ENCODE data around the gene ENO2. TPM values are rescaled to one million over a fixed set of nuclear protein-coding genes. Genes with fewer than 3 reads are reported as not detected.

The ENO2 gene
- total and polyA plus RNA-seq, 4 donors: 1.1 to 3.1 (median 1.4) TPM

DNA sequence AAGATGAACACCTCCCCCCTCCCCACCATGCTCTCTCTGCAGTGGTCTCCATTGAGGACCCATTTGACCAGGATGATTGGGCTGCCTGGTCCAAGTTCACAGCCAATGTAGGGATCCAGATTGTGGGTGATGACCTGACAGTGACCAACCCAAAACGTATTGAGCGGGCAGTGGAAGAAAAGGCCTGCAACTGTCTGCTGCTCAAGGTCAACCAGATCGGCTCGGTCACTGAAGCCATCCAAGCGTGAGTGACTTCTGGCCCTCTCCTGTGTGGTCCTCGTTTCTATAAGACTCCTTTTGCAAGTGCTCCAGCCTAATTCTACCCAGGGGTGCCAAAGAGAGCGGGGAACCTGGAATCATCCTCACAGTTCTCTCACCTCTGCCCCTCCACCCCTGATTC lies 7.2 kb downstream of the ENO2 start:
- Histone ChIP-seq H3K9me3 (ENCODE audit: control insufficient read depth in 4 of 4, low read length in 3 of 4) (no peaks in the 10 kb centered on the region), H3K27ac (ENCODE audit: low read depth in 1 of 2, low read length in 2 of 2) (no peak overlapping the region), H3K4me3 (ENCODE audit: low read depth in 1 of 3, low read length in 3 of 3) (no peak overlapping the region), H3K9ac (ENCODE audit: low read depth in 1 of 2, low read length in 2 of 2) (no peak overlapping the region), H3K27me3 (ENCODE audit: control insufficient read depth in 4 of 4, insufficient read depth in 4 of 4, low read length in 3 of 4) (no peaks in the 10 kb centered on the region), H3K4me1 (ENCODE audit: control insufficient read depth in 4 of 4, insufficient read depth in 4 of 4, low read length in 3 of 4) (peaks cover 8 to 31% (median 26%) of the 10 kb centered on the region in 4 donors), H3K36me3 (ENCODE audit: control insufficient read depth in 4 of 4, insufficient read depth in 3 of 4, low read depth in 1 of 4, low read length in 3 of 4) (no peaks in the 10 kb centered on the region)
- TF ChIP-seq TAF1 (conservative IDR thresholded peaks at IDR 0.05): no peak
- no peak for DNase-seq (ENCODE audit: low spot score)
- 75% methylated on average over 7 of the region's 7 CpGs for WGBS

DNA sequence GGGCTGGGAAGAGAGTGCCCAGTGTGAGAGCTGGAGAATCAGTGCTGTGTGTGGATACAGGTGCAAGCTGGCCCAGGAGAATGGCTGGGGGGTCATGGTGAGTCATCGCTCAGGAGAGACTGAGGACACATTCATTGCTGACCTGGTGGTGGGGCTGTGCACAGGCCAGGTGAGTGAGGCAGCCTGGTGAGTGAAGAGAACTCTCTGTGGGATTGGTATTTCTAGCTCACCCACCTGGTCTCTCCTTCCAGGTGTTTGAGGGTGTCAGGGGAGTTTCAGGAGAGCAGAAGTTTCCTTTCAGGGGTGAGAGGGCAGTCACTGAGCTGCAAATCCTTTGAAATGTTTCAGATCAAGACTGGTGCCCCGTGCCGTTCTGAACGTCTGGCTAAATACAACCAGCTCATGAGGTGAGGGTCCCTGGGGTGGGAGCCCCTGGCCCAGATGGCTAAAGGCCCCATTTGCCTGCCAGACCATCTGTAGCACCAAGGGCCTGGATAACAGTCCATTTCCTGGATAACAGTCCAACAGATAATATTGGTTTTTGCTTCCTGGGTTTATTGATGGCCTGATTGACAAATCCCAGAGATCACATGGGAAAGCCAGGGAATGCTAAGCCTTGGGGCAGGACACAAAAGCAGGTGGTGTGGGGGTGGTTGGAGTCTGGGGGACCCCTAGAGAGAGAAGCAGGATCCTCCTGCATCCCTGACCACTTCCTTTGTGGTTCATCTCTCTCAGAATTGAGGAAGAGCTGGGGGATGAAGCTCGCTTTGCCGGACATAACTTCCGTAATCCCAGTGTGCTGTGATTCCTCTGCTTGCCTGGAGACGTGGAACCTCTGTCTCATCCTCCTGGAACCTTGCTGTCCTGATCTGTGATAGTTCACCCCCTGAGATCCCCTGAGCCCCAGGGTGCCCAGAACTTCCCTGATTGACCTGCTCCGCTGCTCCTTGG lies 7.9 kb downstream of the ENO2 start:
- H3K9me3 ChIP-seq (ENCODE audit: control insufficient read depth in 4 of 4, low read length in 3 of 4): no peaks in the 10 kb centered on the region
- H3K27me3 ChIP-seq (ENCODE audit: control insufficient read depth in 4 of 4, insufficient read depth in 4 of 4, low read length in 3 of 4): no peaks in the 10 kb centered on the region
- H3K9ac ChIP-seq (ENCODE audit: low read depth in 1 of 2, low read length in 2 of 2): no peak overlapping the region
- 82% methylated on average over 9 of the region's 9 CpGs for WGBS
- TF ChIP-seq, protein P1, sequence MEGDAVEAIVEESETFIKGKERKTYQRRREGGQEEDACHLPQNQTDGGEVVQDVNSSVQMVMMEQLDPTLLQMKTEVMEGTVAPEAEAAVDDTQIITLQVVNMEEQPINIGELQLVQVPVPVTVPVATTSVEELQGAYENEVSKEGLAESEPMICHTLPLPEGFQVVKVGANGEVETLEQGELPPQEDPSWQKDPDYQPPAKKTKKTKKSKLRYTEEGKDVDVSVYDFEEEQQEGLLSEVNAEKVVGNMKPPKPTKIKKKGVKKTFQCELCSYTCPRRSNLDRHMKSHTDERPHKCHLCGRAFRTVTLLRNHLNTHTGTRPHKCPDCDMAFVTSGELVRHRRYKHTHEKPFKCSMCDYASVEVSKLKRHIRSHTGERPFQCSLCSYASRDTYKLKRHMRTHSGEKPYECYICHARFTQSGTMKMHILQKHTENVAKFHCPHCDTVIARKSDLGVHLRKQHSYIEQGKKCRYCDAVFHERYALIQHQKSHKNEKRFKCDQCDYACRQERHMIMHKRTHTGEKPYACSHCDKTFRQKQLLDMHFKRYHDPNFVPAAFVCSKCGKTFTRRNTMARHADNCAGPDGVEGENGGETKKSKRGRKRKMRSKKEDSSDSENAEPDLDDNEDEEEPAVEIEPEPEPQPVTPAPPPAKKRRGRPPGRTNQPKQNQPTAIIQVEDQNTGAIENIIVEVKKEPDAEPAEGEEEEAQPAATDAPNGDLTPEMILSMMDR (IDR thresholded peaks at IDR 0.05; ENCODE audit: low read depth, low read length, missing input control): no peak
- TF ChIP-seq JUND (IDR thresholded peaks at IDR 0.05) (no peak), YY1 (IDR thresholded peaks at IDR 0.05) (no peak), SP1 (IDR thresholded peaks at IDR 0.05) (no peak), FOXA2 (IDR thresholded peaks at IDR 0.05) (no peak), NR2F2 (IDR thresholded peaks at IDR 0.05) (no peak), GABPA (IDR thresholded peaks at IDR 0.05 in 1 of 2, conservative IDR thresholded peaks at IDR 0.05 in 1 of 2) (no peak), FOXA1 (IDR thresholded peaks at IDR 0.05) (no peak), HNF4G (IDR thresholded peaks at IDR 0.05) (no peak), RAD21 (IDR thresholded peaks at IDR 0.05) (no peak), EGR1 (IDR thresholded peaks at IDR 0.05; ENCODE audit: low read depth in 2 of 2) (no peak), RXRA (IDR thresholded peaks at IDR 0.05) (no peak), HNF4A (conservative IDR thresholded peaks at IDR 0.05) (no peak), TAF1 (conservative IDR thresholded peaks at IDR 0.05) (no peak)
- TF ChIP-seq, protein P2, sequence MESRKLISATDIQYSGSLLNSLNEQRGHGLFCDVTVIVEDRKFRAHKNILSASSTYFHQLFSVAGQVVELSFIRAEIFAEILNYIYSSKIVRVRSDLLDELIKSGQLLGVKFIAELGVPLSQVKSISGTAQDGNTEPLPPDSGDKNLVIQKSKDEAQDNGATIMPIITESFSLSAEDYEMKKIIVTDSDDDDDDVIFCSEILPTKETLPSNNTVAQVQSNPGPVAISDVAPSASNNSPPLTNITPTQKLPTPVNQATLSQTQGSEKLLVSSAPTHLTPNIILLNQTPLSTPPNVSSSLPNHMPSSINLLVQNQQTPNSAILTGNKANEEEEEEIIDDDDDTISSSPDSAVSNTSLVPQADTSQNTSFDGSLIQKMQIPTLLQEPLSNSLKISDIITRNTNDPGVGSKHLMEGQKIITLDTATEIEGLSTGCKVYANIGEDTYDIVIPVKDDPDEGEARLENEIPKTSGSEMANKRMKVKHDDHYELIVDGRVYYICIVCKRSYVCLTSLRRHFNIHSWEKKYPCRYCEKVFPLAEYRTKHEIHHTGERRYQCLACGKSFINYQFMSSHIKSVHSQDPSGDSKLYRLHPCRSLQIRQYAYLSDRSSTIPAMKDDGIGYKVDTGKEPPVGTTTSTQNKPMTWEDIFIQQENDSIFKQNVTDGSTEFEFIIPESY (IDR thresholded peaks at IDR 0.05): no peak
- TF ChIP-seq, protein P3, sequence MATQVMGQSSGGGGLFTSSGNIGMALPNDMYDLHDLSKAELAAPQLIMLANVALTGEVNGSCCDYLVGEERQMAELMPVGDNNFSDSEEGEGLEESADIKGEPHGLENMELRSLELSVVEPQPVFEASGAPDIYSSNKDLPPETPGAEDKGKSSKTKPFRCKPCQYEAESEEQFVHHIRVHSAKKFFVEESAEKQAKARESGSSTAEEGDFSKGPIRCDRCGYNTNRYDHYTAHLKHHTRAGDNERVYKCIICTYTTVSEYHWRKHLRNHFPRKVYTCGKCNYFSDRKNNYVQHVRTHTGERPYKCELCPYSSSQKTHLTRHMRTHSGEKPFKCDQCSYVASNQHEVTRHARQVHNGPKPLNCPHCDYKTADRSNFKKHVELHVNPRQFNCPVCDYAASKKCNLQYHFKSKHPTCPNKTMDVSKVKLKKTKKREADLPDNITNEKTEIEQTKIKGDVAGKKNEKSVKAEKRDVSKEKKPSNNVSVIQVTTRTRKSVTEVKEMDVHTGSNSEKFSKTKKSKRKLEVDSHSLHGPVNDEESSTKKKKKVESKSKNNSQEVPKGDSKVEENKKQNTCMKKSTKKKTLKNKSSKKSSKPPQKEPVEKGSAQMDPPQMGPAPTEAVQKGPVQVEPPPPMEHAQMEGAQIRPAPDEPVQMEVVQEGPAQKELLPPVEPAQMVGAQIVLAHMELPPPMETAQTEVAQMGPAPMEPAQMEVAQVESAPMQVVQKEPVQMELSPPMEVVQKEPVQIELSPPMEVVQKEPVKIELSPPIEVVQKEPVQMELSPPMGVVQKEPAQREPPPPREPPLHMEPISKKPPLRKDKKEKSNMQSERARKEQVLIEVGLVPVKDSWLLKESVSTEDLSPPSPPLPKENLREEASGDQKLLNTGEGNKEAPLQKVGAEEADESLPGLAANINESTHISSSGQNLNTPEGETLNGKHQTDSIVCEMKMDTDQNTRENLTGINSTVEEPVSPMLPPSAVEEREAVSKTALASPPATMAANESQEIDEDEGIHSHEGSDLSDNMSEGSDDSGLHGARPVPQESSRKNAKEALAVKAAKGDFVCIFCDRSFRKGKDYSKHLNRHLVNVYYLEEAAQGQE (IDR thresholded peaks at IDR 0.05): no peak
- TF ChIP-seq, protein P4, sequence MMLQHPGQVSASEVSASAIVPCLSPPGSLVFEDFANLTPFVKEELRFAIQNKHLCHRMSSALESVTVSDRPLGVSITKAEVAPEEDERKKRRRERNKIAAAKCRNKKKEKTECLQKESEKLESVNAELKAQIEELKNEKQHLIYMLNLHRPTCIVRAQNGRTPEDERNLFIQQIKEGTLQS (IDR thresholded peaks at IDR 0.05): no peak
- TF ChIP-seq, protein P5, sequence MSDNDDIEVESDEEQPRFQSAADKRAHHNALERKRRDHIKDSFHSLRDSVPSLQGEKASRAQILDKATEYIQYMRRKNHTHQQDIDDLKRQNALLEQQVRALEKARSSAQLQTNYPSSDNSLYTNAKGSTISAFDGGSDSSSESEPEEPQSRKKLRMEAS (IDR thresholded peaks at IDR 0.05): no peak
- no peak overlapping the region for H3K4me3 ChIP-seq (ENCODE audit: low read depth in 1 of 3, low read length in 3 of 3)
- no peaks in the 10 kb centered on the region for H3K36me3 ChIP-seq (ENCODE audit: control insufficient read depth in 4 of 4, insufficient read depth in 3 of 4, low read depth in 1 of 4, low read length in 3 of 4)
- H3K27ac ChIP-seq (ENCODE audit: low read depth in 1 of 2, low read length in 2 of 2): no peak overlapping the region
- no peak for DNase-seq (ENCODE audit: low spot score)
- H3K4me1 ChIP-seq (ENCODE audit: control insufficient read depth in 4 of 4, insufficient read depth in 4 of 4, low read length in 3 of 4): peaks cover 9 to 38% (median 34%) of the 10 kb centered on the region in 4 donors
